K562 (cell line): Measurements from ENCODE around the gene IL2RG. TPM values are rescaled to one million over a fixed set of nuclear protein-coding genes. Genes with fewer than 3 reads are reported as not detected.

ENCODE experiments used
- ATAC-seq: fragments of 200-7000 bp; cut with Tn5 transposase; 3 replicates; pipeline ENCODE4 v1.9.1; 2020; ENCODE audit warnings: moderate library complexity
- BruUV-seq: library from RNA; stranded (reverse); fragments of 400-500 nt; replicated peaks from 2 replicates; lab custom pipeline; 2021; lab: Mats Ljungman, UMichigan
- CTCF ChIA-PET: fragments of 300-600 bp; formaldehyde crosslinking; extraction: SDS; loops from one replicate; lab custom pipeline; 2021; ENCODE audit warnings: low intra/inter-chr PET ratio; lab: Yijun Ruan, JAX
- POLR2A ChIA-PET: fragments of 300-600, 350-650 bp; sonication (Branson Sonifier 250); formaldehyde crosslinking; extraction: SDS; loops from one replicate; lab custom pipeline; 2021; ENCODE audit warnings: antibody characterized with exemption, inconsistent platforms; lab: Yijun Ruan, JAX
- DNase-seq, 4 experiments: peaks; one replicate each; pipeline versions ENCODE4 v3.0.0 to v3.0.0-alpha.2; 2011 to 2018; ENCODE audit warnings: low spot score in 3 of 4, mixed read lengths in 3 of 4; ENCODE audit errors: extremely low read depth in 1 of 4
- FAIRE-seq: peaks from 2 replicates; lab custom pipeline; 2011; peaks lifted over from hg19 to GRCh38; lab: Jason Lieb, UNC
- H2AFZ ChIP-seq: 2 replicates; pipeline ENCODE4 v1.6.0; 2011; ENCODE audit warnings: low read depth, low read length, control low read depth, inconsistent platforms
- H3K27ac ChIP-seq: fragments of 200-600 bp; 3 replicates; pipeline ENCODE4 v1.8.0; 2011; ENCODE audit warnings: low read depth, mild to moderate bottlenecking, control low read depth, inconsistent platforms, low read length, moderate library complexity, mixed read lengths; ENCODE audit errors: extremely low read depth
- H3K27me3 ChIP-seq, 2 experiments: fragments of 300-600 bp in 1 of 2; 2 replicates in 1 of 2; 3 replicates in 1 of 2; pipeline versions ENCODE4 v1.6.0 to v1.8.0; 2011; ENCODE audit warnings: inconsistent platforms in 2 of 2, low read length in 2 of 2, mild to moderate bottlenecking in 1 of 2, mixed read lengths in 1 of 2, moderate library complexity in 1 of 2; ENCODE audit not compliant: control insufficient read depth in 2 of 2, insufficient read depth in 2 of 2
- H3K36me3 ChIP-seq: fragments of 300-600 bp; 3 replicates; pipeline ENCODE4 v1.8.0; 2011; ENCODE audit warnings: mild to moderate bottlenecking, low read length, inconsistent platforms; ENCODE audit not compliant: control insufficient read depth, insufficient read depth
- H3K4me1 ChIP-seq, 2 experiments: fragments of 200-600 bp in 1 of 2; replicated peaks in 1 of 2; 2 replicates in 1 of 2; 3 replicates in 1 of 2; pipeline versions ENCODE4 v1.5.1 to v1.8.0; 2011; ENCODE audit warnings: inconsistent platforms in 2 of 2, low read length in 2 of 2, mild to moderate bottlenecking in 1 of 2, mixed read lengths in 1 of 2, moderate library complexity in 1 of 2; ENCODE audit not compliant: control insufficient read depth in 2 of 2, insufficient read depth in 2 of 2
- H3K4me2 ChIP-seq: 2 replicates; pipeline ENCODE4 v1.6.1; 2011; ENCODE audit warnings: low read length, control low read depth, inconsistent platforms, mixed read lengths; ENCODE audit not compliant: insufficient read depth
- H3K4me3 ChIP-seq: fragments of 200-600 bp; sonication (generic), shearing (Covaris generic); 2 replicates; pipeline ENCODE4 v1.5.1; 2016; ENCODE audit warnings: control low read depth, inconsistent platforms
- H3K79me2 ChIP-seq: fragments of 200-600 bp; 3 replicates; pipeline ENCODE4 v1.8.0; 2011; ENCODE audit warnings: low read length, inconsistent platforms; ENCODE audit not compliant: control insufficient read depth, insufficient read depth
- H3K9ac ChIP-seq, 2 experiments: 2 replicates each; pipeline versions ENCODE4 v1.6.0 to v1.6.1; 2011; ENCODE audit warnings: low read depth in 2 of 2, low read length in 2 of 2, control low read depth in 1 of 2, inconsistent platforms in 1 of 2, mild to moderate bottlenecking in 1 of 2, mixed read lengths in 1 of 2; ENCODE audit not compliant: insufficient read depth in 1 of 2
- H3K9me1 ChIP-seq: one replicate; pipeline ENCODE4 v1.6.0; 2011; ENCODE audit warnings: inconsistent platforms, mild to moderate bottlenecking, low read length, moderate library complexity; ENCODE audit not compliant: control insufficient read depth, insufficient read depth
- H3K9me3 ChIP-seq: replicated peaks from 2 replicates; pipeline ENCODE4 v1.5.1; 2011; ENCODE audit warnings: low read depth, low read length, inconsistent platforms; ENCODE audit not compliant: control insufficient read depth, insufficient read depth
- H4K20me1 ChIP-seq: replicated peaks from 2 replicates; pipeline ENCODE4 v1.6.1; 2011; ENCODE audit warnings: low read length, inconsistent platforms, mixed read lengths; ENCODE audit not compliant: control insufficient read depth, insufficient read depth
- AFF1 ChIP-seq, 2 experiments: fragments of 450-650 bp; IDR thresholded peaks; 2 replicates each; pipeline ENCODE4 v1.6.1; 2018; ENCODE audit warnings: mild to moderate bottlenecking in 2 of 2, low read depth in 1 of 2; ENCODE audit not compliant: partially characterized antibody in 2 of 2
- BRD4 ChIP-seq: fragments of 200-600 bp; sonication (generic); IDR thresholded peaks from 2 replicates; pipeline ENCODE4 v1.6.1; 2017; ENCODE audit warnings: inconsistent platforms
- KAT2B ChIP-seq: IDR thresholded peaks from one replicate; pipeline ENCODE4 v1.6.1; 2012; ENCODE audit warnings: low read depth, mild to moderate bottlenecking, control low read depth, inconsistent platforms, low read length, moderate library complexity
- MCM2 ChIP-seq: fragments of 450-650 bp; IDR thresholded peaks from 2 replicates; pipeline ENCODE4 v1.6.1; 2017; ENCODE audit warnings: low read depth, mild to moderate bottlenecking
- SIN3B ChIP-seq: fragments of 450-650 bp; IDR thresholded peaks from 2 replicates; pipeline ENCODE4 v1.6.1; 2017; ENCODE audit warnings: low read depth, mild to moderate bottlenecking, moderate library complexity
- U2AF1 ChIP-seq: fragments of 200-400 bp; formaldehyde crosslinking; optimal IDR thresholded peaks from 2 replicates; pipeline ENCODE3; 2017; ENCODE audit warnings: mild to moderate bottlenecking, low read depth, low read length, moderate library complexity
- ZNF311 ChIP-seq: fragments of 250-450 bp; sonication (Bioruptor Pico); IDR thresholded peaks from 2 replicates; pipeline ENCODE4 v1.4.0; 2020; ENCODE audit warnings: mild to moderate bottlenecking, moderate library complexity
- WGBS: fragments of 100-300 bp; shearing (Covaris generic); methylation state at CpG from one replicate; pipeline ENCODE4 v1.1.6; 2016; ENCODE audit warnings: low coverage, mixed read lengths; ENCODE audit not compliant: insufficient coverage; ENCODE audit errors: missing lambda C conversion rate; 5-methylcytosine and 5-hydroxymethylcytosine counted together
- in situ Hi-C: fragments of 300-500 bp; cut with MboI; formaldehyde crosslinking; loops from 4 replicates; pipeline ENCODE4 v1.15.0; 2018; ENCODE audit warnings: inconsistent platforms, mixed read lengths
- intact Hi-C: fragments of 100-400 bp; cut with micrococcal nuclease; formaldehyde crosslinking; loops from 2 replicates; pipeline ENCODE4 v1.14.2; 2022
- polyA plus RNA-seq, 8 experiments: library from polyadenylated mRNA; depleted of rRNA in 4 of 8; stranded (reverse) in 5 of 8; unstranded in 3 of 8; fragments of >200 nt; fragmentation: Nextera tagmentation in 2 of 8; fragmentation: Illumina TruSeq in 1 of 8; extraction: Ambion mirVana in 2 of 8; extraction: Trizol in 1 of 8; gene quantifications; 2 replicates each; pipeline versions ENCODE4 v1.2.1 to v1.2.3, GENCODE V29; 2011 to 2014; ENCODE audit warnings: inconsistent platforms in 1 of 8, missing spikeins in 1 of 8
- total RNA-seq, 7 experiments: library from RNA; depleted of rRNA in 6 of 7; stranded (reverse); fragments of >200 nt in 6 of 7; fragmentation: Illumina TruSeq in 2 of 7; extraction: Trizol in 2 of 7; gene quantifications; 2 replicates each; pipeline versions ENCODE4 v1.2.1 to v1.2.3, GENCODE V29; 2011 to 2021; ENCODE audit warnings: low replicate concordance in 1 of 7
- TF ChIP-seq, protein P1 (sequence below): fragments of 250-450 bp; sonication (Bioruptor Pico); IDR thresholded peaks from 2 replicates; pipeline ENCODE4 v1.8.0; 2022; ENCODE audit warnings: inconsistent platforms, mild to moderate bottlenecking, moderate library complexity, borderline replicate concordance

The IL2RG gene
- total and polyA plus RNA-seq, 9 of the 15 experiments (the other 6 are each of a cell fraction or from before 2014, with no cell fraction given): 5.5 to 55.4 (median 19.7) TPM

DNA sequence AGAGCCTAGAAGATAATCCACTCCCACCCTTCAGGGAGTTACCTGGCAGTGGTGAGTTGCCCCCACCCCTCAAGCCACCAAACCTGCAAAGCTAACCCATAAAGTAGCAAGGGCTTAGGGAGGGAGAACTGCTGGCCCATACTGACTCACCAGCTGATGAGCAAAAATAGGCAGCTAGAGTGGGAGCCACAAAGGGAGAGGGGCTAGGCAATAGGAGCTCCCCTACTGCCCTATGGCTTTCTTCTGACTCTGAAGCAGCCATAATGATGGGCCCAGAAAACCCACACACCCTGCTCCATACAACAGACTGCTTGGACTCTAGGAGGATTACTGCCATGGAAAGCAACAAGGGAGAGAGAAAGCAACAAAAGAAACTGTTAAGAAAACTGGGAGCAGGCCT is 51.2 kb downstream of the IL2RG start:
- H3K9me1 ChIP-seq: no peaks in the 10 kb centered on the region
- FAIRE-seq (no peak), ATAC-seq (no peak), DNase-seq (no peak)
- H3K27ac ChIP-seq: no peak overlapping the region
- TF ChIP-seq KAT2B (no peak), U2AF1 (no peak), SIN3B (no peak)
- no peaks in the 10 kb centered on the region; a peak in 3 of 5 replicates for H3K4me1 ChIP-seq
- no peak overlapping the region for H2AFZ ChIP-seq
- no peaks in the 10 kb centered on the region for H3K9me3 ChIP-seq
- H3K27me3 ChIP-seq: no peaks in the 10 kb centered on the region
- no peak overlapping the region for H3K4me2 ChIP-seq
- peaks cover 38% of the 10 kb centered on the region for H3K36me3 ChIP-seq
- no TSS peak for BruUV-seq
- intact Hi-C loops: no loop called here
- H3K4me3 ChIP-seq: no peak overlapping the region
- H3K9ac ChIP-seq: no peak overlapping the region
- ChIA-PET CTCF (no interaction called here), POLR2A (interaction anchor here (1.0 kb wide), 1 partner anchor 13 kb away, joined by 3 read pairs; no protein-coding TSS in a partner anchor)
- in situ Hi-C loops: no loop called here
- peaks cover 5% of the 10 kb centered on the region; the same call in 2 of the 3 replicates for H3K79me2 ChIP-seq
- no peaks in the 10 kb centered on the region for H4K20me1 ChIP-seq

- 81% methylated on average over 3 of the region's 3 CpGs for WGBS
- TF ChIP-seq ZNF311 (CRISPR knock-in tag) (no peak), AFF1 (IDR thresholded peaks at IDR 0.05; ENCODE audit: low read depth in 1 of 2, partially characterized antibody in 2 of 2) (no peak), MCM2 (no peak), BRD4 (no peak)
- TF ChIP-seq, protein P1, sequence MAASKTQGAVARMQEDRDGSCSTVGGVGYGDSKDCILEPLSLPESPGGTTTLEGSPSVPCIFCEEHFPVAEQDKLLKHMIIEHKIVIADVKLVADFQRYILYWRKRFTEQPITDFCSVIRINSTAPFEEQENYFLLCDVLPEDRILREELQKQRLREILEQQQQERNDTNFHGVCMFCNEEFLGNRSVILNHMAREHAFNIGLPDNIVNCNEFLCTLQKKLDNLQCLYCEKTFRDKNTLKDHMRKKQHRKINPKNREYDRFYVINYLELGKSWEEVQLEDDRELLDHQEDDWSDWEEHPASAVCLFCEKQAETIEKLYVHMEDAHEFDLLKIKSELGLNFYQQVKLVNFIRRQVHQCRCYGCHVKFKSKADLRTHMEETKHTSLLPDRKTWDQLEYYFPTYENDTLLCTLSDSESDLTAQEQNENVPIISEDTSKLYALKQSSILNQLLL: no peak
- in situ Hi-C loops: no loop called here
These were observed 53.4 kb downstream of the IL2RG start for GRCh38 chrX:71057848-71058530.

More at GRCh38 chrX:71057848-71058530, 53.4 kb downstream of the IL2RG start:
- Histone ChIP-seq H3K9me3 (no peaks in the 10 kb centered on the region), H3K36me3 (peaks cover 37% of the 10 kb centered on the region; the same call in 2 of the 3 replicates), H3K27ac (no peak overlapping the region), H3K27me3 (no peaks in the 10 kb centered on the region), H3K4me3 (no peak overlapping the region), H3K4me1 (no peaks in the 10 kb centered on the region; a peak in 3 of 5 replicates), H4K20me1 (no peaks in the 10 kb centered on the region), H3K4me2 (no peak overlapping the region), H2AFZ (no peak overlapping the region), H3K9ac (no peak overlapping the region), H3K79me2 (no peaks in the 10 kb centered on the region), H3K9me1 (no peaks in the 10 kb centered on the region)
- no peak for DNase-seq
- no peak for FAIRE-seq
- CTCF ChIA-PET: no interaction called here
- intact Hi-C loops: no loop called here
- no TSS peak for BruUV-seq
- POLR2A ChIA-PET: interaction anchor here (0.6 kb wide), 1 partner anchor 10 kb away, joined by 3 read pairs; no protein-coding TSS in a partner anchor
- no peak for ATAC-seq
